Measurements from ENCODE around the gene C12orf75.
A peak's percentile ranks its signal among the peaks of the same experiment; 100 is the strongest.
"Not testable (repeated sequence)": the region's sequence is repeated elsewhere in the genome, so short reads cannot be mapped to it uniquely, and the experiment has no call there.

The C12orf75 gene

GRCh38 chr12:105330283-105330930 is at the start of gene C12orf75:
C12orf75 (plus strand) TSS chr12:105330691; CDS start chr12:105330892, 201 bp downstream.
- DNase-seq (ENCODE audit: low read depth in 2 of 2), result peak; percentile 83 to 86

DNA sequence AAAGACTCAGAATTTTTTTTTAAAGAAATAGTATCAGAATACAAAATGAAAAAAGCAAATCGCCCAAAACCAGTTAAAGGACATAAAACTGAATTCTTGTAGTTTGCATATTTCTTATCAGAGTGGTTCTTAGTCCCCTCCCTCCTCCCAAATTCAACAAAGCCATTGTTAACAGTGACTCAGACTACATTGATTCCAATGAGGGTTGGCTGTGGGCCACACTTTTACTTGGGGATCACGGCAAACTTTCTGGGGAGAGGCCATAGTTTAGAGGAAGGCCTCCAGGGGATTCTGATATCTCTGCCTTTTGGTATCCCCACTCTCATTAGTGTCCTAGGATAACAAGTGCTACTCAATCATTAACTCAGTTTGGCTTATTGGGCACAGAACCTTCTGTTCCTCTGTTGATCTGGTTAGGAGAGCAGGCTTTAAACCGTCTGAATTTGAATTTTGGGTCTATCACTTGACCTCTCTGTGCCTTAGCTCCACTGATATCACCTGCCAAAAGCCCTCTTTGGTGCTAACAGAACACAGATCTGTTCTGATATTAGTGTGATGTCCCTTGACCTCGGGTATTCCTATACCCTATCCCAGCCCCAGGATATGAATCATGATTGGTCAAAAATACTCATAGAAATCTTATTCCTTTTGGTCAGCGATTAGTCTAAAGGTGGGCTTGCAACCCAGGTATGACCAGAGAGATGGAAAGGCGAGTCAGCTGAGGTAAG is 49.4 kb upstream of the C12orf75 start:
- DNase-seq (ENCODE audit: low read depth in 2 of 2), result no peak

- DNase-seq (ENCODE audit: low read depth in 2 of 2), result no peak
These were observed 48.8 kb upstream of the C12orf75 start for GRCh38 chr12:105281694-105282049.

- DNase-seq (ENCODE audit: low read depth in 2 of 2), result no peak
These were observed 45.1 kb upstream of the C12orf75 start for GRCh38 chr12:105285378-105285777.

- no peak for DNase-seq (ENCODE audit: low read depth in 2 of 2)
These were observed 43.1 kb upstream of the C12orf75 start for GRCh38 chr12:105287408-105287807.

GRCh38 chr12:105288311-105288996 is 42.0 kb upstream of the C12orf75 start:
- DNase-seq (ENCODE audit: low read depth in 2 of 2), result no peak

DNA sequence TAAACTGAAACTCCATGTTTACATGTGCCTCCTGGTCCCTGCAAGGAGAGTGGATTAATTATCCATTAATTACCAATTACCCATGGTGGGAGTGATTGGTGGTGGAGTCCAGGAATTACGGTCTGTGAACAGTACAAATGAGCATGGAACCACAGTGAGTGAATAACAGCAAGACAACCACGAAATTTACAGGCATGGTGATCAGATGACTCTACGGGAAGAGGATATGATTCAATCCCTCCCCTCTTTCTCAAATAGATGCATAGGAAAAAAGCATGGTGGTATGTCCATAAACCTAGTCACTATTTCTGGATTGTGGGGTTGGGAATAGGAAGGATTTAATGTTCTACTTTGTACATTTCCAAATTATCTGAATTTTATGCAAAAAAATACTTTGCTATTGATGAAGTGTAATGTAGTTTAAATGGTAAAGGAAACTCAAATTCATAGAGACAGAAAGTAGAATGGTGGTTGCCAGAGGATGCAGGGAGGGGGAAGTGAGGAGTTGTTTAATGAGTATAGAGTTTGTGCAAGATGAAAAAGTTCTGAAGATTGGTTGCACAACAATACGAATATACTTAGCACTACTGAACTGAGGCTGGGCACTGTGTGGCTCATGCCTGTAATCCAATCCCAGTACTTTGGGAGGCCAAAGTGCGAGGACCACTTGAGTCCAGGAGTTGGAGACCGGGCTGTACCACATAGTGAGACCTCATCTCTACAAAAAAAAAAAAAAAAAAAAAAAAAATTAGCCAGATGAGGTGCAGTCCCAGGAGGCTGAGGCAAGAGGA is 41.2 kb upstream of the C12orf75 start:
- DNase-seq (ENCODE audit: low read depth in 2 of 2), result no peak

DNA sequence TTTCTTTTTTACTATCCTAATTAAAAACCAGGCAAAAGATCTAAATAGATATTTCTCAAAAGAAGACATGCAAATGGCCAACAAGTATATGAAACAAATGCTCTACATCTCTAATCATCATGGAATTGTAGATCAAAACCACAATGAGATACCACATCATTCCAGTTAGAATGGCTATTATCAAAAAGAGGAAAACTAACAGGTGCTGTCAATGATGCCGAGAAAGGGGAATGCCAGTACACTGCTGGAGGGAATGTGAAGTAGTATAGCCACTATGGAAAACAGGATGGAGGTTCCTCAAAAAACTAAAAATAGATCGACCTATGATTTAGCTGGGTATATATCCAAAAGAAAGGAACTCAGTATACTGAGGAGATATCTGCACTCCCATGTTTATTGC is 39.0 kb upstream of the C12orf75 start:
- DNase-seq (ENCODE audit: low read depth in 2 of 2), result no peak

DNA sequence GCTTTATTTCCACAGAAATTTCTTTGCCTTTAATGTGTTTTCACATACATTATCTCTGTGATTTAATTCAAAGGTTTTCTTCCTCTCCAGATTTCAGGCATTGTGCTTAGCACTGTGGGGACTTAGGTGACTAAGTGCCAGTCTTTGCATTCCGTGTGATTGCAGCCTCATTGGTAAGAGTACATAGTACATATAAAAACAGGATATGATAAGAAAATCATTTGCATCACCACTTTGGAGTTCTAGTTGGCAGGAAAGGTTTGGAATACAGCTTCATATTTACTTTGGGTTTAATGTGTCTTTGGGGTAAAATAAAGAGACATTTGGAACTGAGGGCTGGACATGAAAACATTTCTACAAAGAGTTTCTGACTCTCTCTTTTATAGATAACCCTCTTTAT is 37.8 kb upstream of the C12orf75 start:
- DNase-seq (ENCODE audit: low read depth in 2 of 2), result no peak

DNA sequence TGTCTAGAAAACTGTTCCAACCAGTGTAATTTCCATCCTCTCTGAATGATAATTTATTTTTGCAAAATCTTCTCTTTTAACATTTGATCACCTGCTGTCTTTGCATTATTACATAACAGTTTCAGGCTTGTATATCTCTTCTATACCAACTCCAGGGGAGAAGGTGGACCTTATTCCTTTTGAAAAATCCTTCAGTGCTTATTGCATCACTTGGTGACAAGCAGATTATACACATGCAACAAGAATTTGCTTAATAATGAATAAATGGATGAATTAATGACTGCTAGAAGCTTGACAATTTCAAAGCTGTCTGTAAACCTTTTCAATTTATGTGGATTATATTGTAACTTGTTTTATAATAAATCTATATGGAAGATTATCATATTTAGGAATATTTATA is 37.3 kb upstream of the C12orf75 start:
- DNase-seq (ENCODE audit: low read depth in 2 of 2), result no peak

DNA sequence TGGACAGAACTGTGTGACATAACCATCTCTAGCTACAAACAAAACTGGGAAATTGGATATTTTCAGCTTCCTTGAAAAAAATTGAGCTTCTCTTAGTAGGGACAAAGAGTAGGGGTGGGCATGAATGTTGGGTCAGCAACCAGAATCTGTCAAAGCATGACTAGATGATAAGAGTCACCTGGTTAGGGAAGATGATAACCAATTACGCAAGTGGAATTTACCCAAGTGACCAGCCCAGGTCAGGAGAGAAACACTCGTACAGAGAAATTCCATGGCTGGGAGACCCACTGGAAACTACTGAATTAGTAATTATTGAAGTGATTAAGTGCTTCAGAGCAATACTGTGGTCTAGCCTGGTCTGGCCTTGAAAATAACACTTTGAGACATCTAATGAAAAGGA is 36.3 kb upstream of the C12orf75 start:
- no peak for DNase-seq (ENCODE audit: low read depth in 2 of 2)

DNA sequence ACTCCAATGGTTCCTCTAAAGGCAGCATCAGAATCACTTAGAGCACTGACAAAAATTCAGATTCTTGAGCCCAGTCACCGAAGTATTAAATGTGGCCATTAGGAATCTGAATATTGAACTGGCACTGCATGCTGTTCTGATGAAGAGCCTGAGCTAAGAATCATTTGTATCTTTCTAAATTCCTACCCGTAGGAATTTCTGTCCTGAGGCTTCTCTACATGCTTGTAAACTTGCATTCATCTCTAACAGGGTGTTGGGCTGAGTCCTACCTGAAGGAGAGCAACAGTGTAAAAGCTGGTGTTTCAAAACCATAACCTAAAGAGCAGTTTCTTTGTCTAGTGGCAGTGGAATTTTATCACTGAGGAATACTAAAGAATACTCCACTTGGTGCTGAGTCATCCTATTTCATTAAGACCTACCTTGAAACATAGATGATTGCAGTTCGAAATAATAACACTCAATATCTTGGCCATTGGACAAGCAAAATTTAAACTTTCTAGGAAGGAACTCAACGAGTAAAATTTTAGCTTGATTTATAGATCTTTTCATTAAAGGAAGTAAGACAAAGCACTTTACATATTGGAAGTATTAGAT is 35.5 kb upstream of the C12orf75 start:
- no peak for DNase-seq (ENCODE audit: low read depth in 2 of 2)

- no peak for DNase-seq (ENCODE audit: low read depth in 2 of 2)
These were observed 34.1 kb upstream of the C12orf75 start for GRCh38 chr12:105296116-105297089.

- no peak for DNase-seq (ENCODE audit: low read depth in 2 of 2)
These were observed 29.6 kb upstream of the C12orf75 start for GRCh38 chr12:105300883-105301282.

DNA sequence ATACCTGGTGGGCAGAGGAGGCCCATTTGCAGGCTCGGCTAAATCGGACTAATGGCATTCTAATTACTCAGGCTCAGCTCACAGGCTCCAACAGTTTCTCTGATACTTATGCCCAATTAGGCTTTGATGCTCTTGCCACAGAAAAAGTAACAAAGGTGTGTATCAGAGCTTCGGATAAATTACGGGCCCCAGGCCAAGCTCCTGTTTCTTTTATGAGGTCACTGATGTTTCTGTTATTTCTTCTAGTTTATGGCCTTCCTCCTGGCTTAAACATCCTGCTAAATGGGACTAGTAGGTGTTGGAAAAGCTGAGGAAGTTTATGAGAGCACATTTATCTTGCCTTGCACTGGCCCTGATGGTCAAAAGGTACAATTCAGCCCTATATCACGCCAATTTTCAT is 28.8 kb upstream of the C12orf75 start:
- no peak for DNase-seq (ENCODE audit: low read depth in 2 of 2)

DNA sequence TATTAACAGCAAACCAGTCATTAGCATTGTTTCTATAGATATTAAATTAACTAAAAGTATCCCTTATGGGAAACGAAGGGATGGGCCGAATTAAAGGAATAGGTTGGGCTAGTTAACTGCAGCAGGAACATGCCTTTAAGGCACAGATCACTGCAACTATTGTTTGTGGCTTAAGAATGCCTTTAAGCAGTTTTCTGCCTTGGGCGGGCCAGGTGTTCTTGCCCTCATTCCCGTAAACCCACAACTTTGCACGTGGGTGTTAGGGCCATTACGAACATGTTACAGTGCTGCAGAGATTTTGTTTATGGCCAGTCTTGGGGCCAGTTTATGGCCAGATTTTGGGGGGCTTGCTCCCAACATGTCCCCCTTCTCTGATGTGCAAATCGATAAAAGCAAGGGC is 27.5 kb upstream of the C12orf75 start:
- DNase-seq (ENCODE audit: low read depth in 2 of 2), result not testable (repeated sequence)

DNA sequence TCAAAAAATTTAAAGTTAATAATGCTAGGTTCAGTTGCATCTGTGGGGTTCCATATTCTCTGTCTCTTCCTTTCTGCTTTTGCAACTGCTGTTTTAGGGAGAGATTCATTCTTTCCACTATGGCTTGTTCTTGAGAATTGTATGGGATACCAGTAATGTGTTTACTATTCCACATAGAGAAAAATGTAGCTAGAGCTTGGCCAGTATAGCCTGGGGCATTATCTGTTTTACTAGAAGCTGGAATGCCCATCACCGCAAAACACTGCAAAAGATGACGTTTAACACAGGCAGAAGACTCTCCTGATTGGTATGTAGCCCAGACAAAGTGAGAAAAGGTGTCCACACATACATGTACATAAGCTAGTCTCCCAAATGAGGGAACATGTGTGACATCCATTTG is 25.9 kb upstream of the C12orf75 start:
- DNase-seq (ENCODE audit: low read depth in 2 of 2), result not testable (repeated sequence)

DNA sequence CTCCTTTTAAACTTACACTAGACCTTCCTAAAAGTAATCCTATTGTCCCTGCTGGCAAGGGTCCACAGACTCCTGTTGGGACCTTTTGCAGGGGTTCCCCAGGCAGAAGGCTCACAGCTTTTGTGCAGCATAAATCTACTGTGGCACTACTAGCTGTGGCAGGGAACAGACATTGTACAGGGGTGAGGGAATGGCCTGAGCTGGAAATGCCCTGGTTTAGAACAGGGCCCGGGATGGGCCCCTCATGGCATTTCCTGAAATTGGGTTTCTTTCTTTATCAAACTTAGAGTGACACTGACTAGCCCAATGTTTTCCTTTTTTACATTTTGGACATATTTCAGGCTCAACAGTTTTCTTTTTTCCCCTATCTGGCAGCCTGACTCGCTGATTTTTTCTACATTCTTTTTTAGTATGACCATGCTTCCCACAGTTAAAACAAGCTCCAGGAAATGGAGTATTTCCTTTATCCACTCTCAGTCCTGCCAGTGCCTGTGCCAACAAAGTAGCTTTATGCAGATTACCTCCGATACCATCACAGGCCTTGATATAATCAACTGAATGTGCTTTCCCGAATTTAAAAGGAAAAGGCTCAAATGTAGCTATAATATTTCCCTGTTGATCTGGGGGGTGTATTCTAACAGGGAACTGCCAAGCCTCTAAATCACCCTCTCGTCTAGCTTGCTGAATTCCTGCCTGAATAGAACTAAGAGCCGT is 22.7 kb upstream of the C12orf75 start:
- not testable (repeated sequence) for DNase-seq (ENCODE audit: low read depth in 2 of 2)

DNA sequence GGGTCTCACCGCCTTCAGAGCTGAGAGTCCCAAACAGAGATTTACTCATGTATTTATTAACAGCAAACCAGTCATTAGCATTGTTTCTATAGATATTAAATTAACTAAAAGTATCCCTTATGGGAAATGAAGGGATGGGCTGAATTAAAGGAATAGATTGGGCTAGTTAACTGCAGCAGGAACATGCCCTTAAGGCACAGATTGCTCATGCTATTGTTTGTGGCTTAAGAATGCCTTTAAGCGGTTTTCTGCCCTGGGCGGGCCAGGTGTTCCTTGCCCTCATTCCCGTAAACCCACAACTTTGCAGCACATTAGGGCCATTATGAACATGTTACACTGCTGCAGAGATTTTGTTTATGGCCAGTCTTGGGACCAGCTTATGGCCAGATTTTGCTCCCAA is 21.7 kb upstream of the C12orf75 start:
- not testable (repeated sequence) for DNase-seq (ENCODE audit: low read depth in 2 of 2)

- not testable (repeated sequence) for DNase-seq (ENCODE audit: low read depth in 2 of 2)
These were observed 21.1 kb upstream of the C12orf75 start for GRCh38 chr12:105309384-105309783.

Measured in stimulated activated CD8-positive, alpha-beta memory T cell treated with anti-CD3 and anti-CD28 coated beads, Interleukin-2, amount 100 ng/mL, for 48 hours (primary cell).